ENCODE measurements around the gene ZNF689.

DNA sequence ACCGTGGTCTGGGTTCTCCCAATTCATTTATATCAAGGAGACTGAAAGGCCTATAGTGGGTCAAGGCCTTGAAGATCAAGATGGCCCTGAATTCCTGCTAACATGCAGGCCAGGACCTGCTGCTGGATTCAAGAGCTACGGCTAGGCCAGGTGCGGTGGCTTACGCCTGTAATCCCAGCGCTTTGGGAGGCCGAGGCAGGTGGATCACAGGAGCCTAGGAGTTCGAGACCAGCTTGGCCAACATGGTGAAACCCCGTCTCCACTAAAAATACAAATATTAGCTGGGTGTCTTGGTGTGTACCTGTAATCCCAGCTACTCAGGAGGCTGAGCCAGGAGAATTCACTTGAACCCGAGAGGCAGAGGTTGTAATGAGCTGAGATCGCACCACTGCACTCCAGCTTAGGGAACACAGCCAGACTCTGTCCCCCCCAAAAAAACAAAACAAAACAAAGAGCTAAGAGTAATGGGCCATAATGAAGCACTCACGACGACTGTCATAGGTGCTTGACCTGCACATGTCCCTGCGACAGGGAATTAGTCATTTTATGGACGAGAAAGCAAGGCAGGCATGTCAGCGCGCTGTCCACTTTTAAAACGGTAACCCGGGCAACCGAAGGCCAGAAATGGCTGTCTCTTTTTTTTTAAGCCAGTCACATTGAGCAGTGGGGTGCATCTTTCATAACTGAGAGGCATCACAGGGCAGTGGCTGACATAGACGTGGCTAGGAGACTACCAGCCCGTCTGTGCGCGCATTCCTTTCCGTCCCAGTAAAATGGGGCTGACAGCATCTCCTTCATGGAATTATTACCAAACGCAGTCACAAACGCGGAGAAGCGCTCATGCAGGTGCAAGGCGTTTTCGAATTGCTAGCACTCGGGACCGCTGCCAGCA, 47.0 kb upstream of the ZNF689 start:
- TF ChIP-seq, protein P1, sequence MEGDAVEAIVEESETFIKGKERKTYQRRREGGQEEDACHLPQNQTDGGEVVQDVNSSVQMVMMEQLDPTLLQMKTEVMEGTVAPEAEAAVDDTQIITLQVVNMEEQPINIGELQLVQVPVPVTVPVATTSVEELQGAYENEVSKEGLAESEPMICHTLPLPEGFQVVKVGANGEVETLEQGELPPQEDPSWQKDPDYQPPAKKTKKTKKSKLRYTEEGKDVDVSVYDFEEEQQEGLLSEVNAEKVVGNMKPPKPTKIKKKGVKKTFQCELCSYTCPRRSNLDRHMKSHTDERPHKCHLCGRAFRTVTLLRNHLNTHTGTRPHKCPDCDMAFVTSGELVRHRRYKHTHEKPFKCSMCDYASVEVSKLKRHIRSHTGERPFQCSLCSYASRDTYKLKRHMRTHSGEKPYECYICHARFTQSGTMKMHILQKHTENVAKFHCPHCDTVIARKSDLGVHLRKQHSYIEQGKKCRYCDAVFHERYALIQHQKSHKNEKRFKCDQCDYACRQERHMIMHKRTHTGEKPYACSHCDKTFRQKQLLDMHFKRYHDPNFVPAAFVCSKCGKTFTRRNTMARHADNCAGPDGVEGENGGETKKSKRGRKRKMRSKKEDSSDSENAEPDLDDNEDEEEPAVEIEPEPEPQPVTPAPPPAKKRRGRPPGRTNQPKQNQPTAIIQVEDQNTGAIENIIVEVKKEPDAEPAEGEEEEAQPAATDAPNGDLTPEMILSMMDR (conservative IDR thresholded peaks at IDR 0.05 in 1 of 2, IDR thresholded peaks at IDR 0.05 in 1 of 2; ENCODE audit: extremely low read depth in 1 of 2, insufficient read depth in 1 of 2, low read depth in 1 of 2, low read length in 2 of 2): no peak
- no peak for TF ChIP-seq EZH2 (IDR thresholded peaks at IDR 0.05; ENCODE audit: borderline replicate concordance, low read length)
